HEK293 (cell line): ENCODE measurements around the gene CHCHD10.

Source experiments
- CTCF ChIA-PET: fragments of 350-600 bp; formaldehyde crosslinking; extraction: SDS; loops from one replicate; lab custom pipeline; 2021; ENCODE audit warnings: antibody characterized with exemption; lab: Yijun Ruan, JAX
- POLR2A ChIA-PET: fragments of 300-600 bp; formaldehyde crosslinking; extraction: SDS; loops from one replicate; lab custom pipeline; 2020; ENCODE audit warnings: antibody characterized with exemption, inconsistent platforms; lab: Yijun Ruan, JAX
- H3K27ac ChIP-seq: fragments of 200-500 bp; sonication (Bioruptor generic); 2 replicates; pipeline ENCODE4 v1.5.1; 2014; ENCODE audit warnings: low read depth, low read length, control low read depth, inconsistent platforms; ENCODE audit errors: extremely low read depth
- H3K36me3 ChIP-seq, 2 experiments: fragments of 200-500 bp in 1 of 2; sonication (Bioruptor generic) in 1 of 2; 1 replicate in 1 of 2; 2 replicates in 1 of 2; pipeline ENCODE4 v1.5.1; 2014 to 2017; ENCODE audit warnings: inconsistent platforms in 2 of 2, low read length in 2 of 2; ENCODE audit not compliant: control insufficient read depth in 2 of 2, insufficient read depth in 1 of 2
- H3K4me1 ChIP-seq: fragments of 200-500 bp; sonication (Bioruptor generic); 2 replicates; pipeline ENCODE4 v1.5.1; 2014; ENCODE audit warnings: mild to moderate bottlenecking, low read length, inconsistent platforms; ENCODE audit not compliant: control insufficient read depth, insufficient read depth
- H3K4me3 ChIP-seq: 2 replicates; pipeline ENCODE4 v1.5.1; 2011; ENCODE audit warnings: low read depth, mild to moderate bottlenecking, control low read depth, low read length, moderate library complexity
- H3K9me3 ChIP-seq: fragments of 200-500 bp; sonication (Bioruptor generic); 2 replicates; pipeline ENCODE4 v1.5.1; 2014; ENCODE audit warnings: low read depth, low read length, inconsistent platforms; ENCODE audit not compliant: control insufficient read depth, insufficient read depth
- HOXD13 ChIP-seq: sonication (generic); formaldehyde crosslinking; IDR thresholded peaks from 2 replicates; pipeline ENCODE4 v1.8.0; 2022; ENCODE audit warnings: missing genetic modification reagents, borderline replicate concordance
- OVOL3 ChIP-seq: fragments of 450-650 bp; formaldehyde crosslinking; IDR thresholded peaks from 2 replicates; pipeline ENCODE4 v1.5.1; 2016; ENCODE audit warnings: missing biosample characterization, missing genetic modification characterization
- PRDM6 ChIP-seq: fragments of 450-650 bp; formaldehyde crosslinking; IDR thresholded peaks from 2 replicates; pipeline ENCODE4 v1.5.1; 2017; ENCODE audit warnings: missing biosample characterization, missing genetic modification characterization
- SP2 ChIP-seq: fragments of 450-650 bp; formaldehyde crosslinking; IDR thresholded peaks from 2 replicates; pipeline ENCODE4 v1.5.1; 2016; ENCODE audit warnings: missing biosample characterization, missing genetic modification characterization
- WT1 ChIP-seq: fragments of 450-650 bp; formaldehyde crosslinking; IDR thresholded peaks from 2 replicates; pipeline ENCODE4 v1.5.1; 2016; ENCODE audit warnings: missing biosample characterization, missing genetic modification characterization
- ZBTB20 ChIP-seq: fragments of 450-650 bp; formaldehyde crosslinking; IDR thresholded peaks from 2 replicates; pipeline ENCODE4 v1.5.1; 2016; ENCODE audit warnings: missing biosample characterization, missing genetic modification characterization
- ZBTB48 ChIP-seq: fragments of 450-650 bp; formaldehyde crosslinking; IDR thresholded peaks from 2 replicates; pipeline ENCODE4 v1.5.1; 2016; ENCODE audit warnings: missing biosample characterization, missing genetic modification characterization
- ZNF132 ChIP-seq: fragments of 450-650 bp; formaldehyde crosslinking; IDR thresholded peaks from 2 replicates; pipeline ENCODE4 v1.5.1; 2017; ENCODE audit warnings: missing biosample characterization, missing genetic modification characterization, borderline replicate concordance
- ZNF133 ChIP-seq: fragments of 450-650 bp; formaldehyde crosslinking; IDR thresholded peaks from 2 replicates; pipeline ENCODE4 v1.5.1; 2016; ENCODE audit warnings: missing biosample characterization, missing genetic modification characterization
- ZNF16 ChIP-seq: fragments of 450-650 bp; formaldehyde crosslinking; IDR thresholded peaks from 2 replicates; pipeline ENCODE4 v1.5.1; 2016; ENCODE audit warnings: low read depth, missing biosample characterization, missing genetic modification characterization
- ZNF175 ChIP-seq: fragments of 450-650 bp; formaldehyde crosslinking; IDR thresholded peaks from 2 replicates; pipeline ENCODE4 v1.5.1; 2016; ENCODE audit warnings: missing biosample characterization, missing genetic modification characterization
- ZNF19 ChIP-seq: fragments of 450-650 bp; formaldehyde crosslinking; IDR thresholded peaks from 2 replicates; pipeline ENCODE4; 2016; ENCODE audit warnings: missing biosample characterization, missing genetic modification characterization, low read depth
- ZNF354C ChIP-seq: fragments of 450-650 bp; formaldehyde crosslinking; IDR thresholded peaks from 2 replicates; pipeline ENCODE4 v1.5.1; 2016; ENCODE audit warnings: missing biosample characterization, missing genetic modification characterization, low read depth, borderline replicate concordance
- ZNF423 ChIP-seq: fragments of 450-650 bp; formaldehyde crosslinking; IDR thresholded peaks from 2 replicates; pipeline ENCODE4 v1.5.1; 2016; ENCODE audit warnings: missing biosample characterization, missing genetic modification characterization
- ZNF558 ChIP-seq: fragments of 450-650 bp; formaldehyde crosslinking; IDR thresholded peaks from 2 replicates; pipeline ENCODE4 v1.5.1; 2016; ENCODE audit warnings: missing biosample characterization, missing genetic modification characterization
- ZNF585B ChIP-seq: fragments of 450-650 bp; formaldehyde crosslinking; IDR thresholded peaks from 2 replicates; pipeline ENCODE4 v1.5.1; 2016; ENCODE audit warnings: missing biosample characterization, missing genetic modification characterization
- ZNF658 ChIP-seq: fragments of 450-650 bp; formaldehyde crosslinking; IDR thresholded peaks from 2 replicates; pipeline ENCODE4; 2016; ENCODE audit warnings: missing biosample characterization, missing genetic modification characterization
- ZNF660 ChIP-seq: fragments of 450-650 bp; IDR thresholded peaks from 2 replicates; pipeline ENCODE4 v1.5.1; 2018; ENCODE audit warnings: missing biosample characterization, mild to moderate bottlenecking, missing genetic modification characterization
- ZNF776 ChIP-seq: fragments of 450-650 bp; formaldehyde crosslinking; IDR thresholded peaks from 2 replicates; pipeline ENCODE4 v1.5.0; 2017; ENCODE audit warnings: missing biosample characterization, missing genetic modification characterization, borderline replicate concordance
- TF ChIP-seq, protein P1 (sequence below): fragments of 450-650 bp; formaldehyde crosslinking; IDR thresholded peaks from 2 replicates; pipeline ENCODE4 v1.5.1; 2016; ENCODE audit warnings: missing biosample characterization, missing genetic modification characterization
- TF ChIP-seq, protein P2 (sequence below): fragments of 450-650 bp; formaldehyde crosslinking; optimal IDR thresholded peaks from 2 replicates; pipeline ENCODE3; 2016; ENCODE audit warnings: missing biosample characterization, mild to moderate bottlenecking, missing genetic modification characterization
- TF ChIP-seq, protein P3 (sequence below): fragments of 450-650 bp; formaldehyde crosslinking; IDR thresholded peaks from 2 replicates; pipeline ENCODE4 v1.5.1; 2016; ENCODE audit warnings: missing biosample characterization, missing genetic modification characterization
- TF ChIP-seq, protein P4 (sequence below): fragments of 450-650 bp; formaldehyde crosslinking; IDR thresholded peaks from 2 replicates; pipeline ENCODE4 v1.5.1; 2016; ENCODE audit warnings: missing biosample characterization, missing genetic modification characterization

Gene CHCHD10

DNA sequence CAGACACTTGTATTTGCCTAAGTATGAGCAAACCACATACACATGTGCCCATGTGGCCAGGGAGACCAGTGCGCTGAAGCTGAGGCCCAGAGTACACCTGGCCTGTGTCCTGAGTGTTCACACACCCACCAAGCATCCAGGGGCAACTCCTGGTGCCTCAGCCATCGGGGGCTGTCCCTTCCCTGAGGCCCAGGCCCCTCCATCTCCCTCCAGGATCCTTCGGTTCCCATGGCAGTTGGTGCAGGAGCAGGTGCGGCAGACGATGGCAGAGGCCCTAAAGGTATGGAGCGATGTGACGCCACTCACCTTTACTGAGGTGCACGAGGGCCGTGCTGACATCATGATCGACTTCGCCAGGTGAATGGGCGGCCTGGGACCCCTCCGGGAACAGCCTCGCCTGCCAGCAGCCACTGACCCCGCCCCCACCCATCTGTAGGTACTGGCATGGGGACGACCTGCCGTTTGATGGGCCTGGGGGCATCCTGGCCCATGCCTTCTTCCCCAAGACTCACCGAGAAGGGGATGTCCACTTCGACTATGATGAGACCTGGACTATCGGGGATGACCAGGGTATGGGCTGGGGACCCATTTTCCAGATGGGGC lies 12.5 kb upstream of the CHCHD10 start:
- Histone ChIP-seq H3K4me1 (no peaks in the 10 kb centered on the region; the same call in 1 of the 2 replicates), H3K36me3 (no peaks in the 10 kb centered on the region), H3K27ac (no peak overlapping the region), H3K4me3 (no peak overlapping the region), H3K9me3 (no peaks in the 10 kb centered on the region)
- TF ChIP-seq ZNF658 (tag by site-specific recombination): no peak
- no peak for TF ChIP-seq ZNF558 (tag by site-specific recombination)
- TF ChIP-seq SP2: no peak
- TF ChIP-seq, protein P1, sequence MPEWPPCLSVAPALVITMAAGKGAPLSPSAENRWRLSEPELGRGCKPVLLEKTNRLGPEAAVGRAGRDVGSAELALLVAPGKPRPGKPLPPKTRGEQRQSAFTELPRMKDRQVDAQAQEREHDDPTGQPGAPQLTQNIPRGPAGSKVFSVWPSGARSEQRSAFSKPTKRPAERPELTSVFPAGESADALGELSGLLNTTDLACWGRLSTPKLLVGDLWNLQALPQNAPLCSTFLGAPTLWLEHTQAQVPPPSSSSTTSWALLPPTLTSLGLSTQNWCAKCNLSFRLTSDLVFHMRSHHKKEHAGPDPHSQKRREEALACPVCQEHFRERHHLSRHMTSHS (tag by site-specific recombination): no peak
- TF ChIP-seq ZNF585B (tag by site-specific recombination): no peak
- TF ChIP-seq ZNF19 (tag by site-specific recombination): no peak
- no peak for TF ChIP-seq ZNF16 (tag by site-specific recombination)
- ChIA-PET POLR2A (no interaction called here), CTCF (interaction anchor here (0.5 to 1.6 kb wide), 3 partner anchors 9 to 126 kb away, joined by 3 to 4 read pairs (median 4); no protein-coding TSS in a partner anchor)

DNA sequence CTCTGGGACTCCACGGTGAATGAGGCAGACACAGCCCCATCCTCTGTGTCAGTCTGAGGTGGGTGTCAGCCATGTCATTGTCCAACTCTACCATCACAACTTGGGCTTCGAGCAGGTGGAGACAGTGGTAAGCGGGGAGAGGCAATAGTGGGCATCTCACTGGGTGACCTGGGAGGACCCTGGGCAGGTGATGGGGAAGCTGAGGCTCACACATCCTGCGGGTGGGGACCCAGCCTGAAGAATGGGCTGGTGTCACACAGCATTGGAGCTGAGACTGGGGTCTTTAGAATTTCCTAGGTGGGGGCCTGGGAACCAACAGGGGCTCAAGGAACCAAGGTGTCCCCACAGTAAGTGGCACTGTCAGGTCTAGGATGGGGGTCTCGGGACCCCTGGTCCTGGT lies 12.0 kb upstream of the CHCHD10 start:
- no peak overlapping the region for H3K4me3 ChIP-seq
- ChIA-PET POLR2A (no interaction called here), CTCF (interaction anchor here (0.5 to 0.6 kb wide), 2 partner anchors 19 to 126 kb away, joined by 3 to 4 read pairs; no protein-coding TSS in a partner anchor)
- no peaks in the 10 kb centered on the region for H3K36me3 ChIP-seq
- no peaks in the 10 kb centered on the region for H3K9me3 ChIP-seq
- H3K27ac ChIP-seq: no peak overlapping the region
- H3K4me1 ChIP-seq: no peaks in the 10 kb centered on the region; the same call in 1 of the 2 replicates
- no peak for TF ChIP-seq ZNF776
- TF ChIP-seq ZNF423 (tag by site-specific recombination): no peak
- no peak for TF ChIP-seq ZNF133 (tag by site-specific recombination)
- TF ChIP-seq ZNF132: no peak
- TF ChIP-seq ZNF175 (tag by site-specific recombination): no peak
- TF ChIP-seq ZBTB20 (tag by site-specific recombination): no peak
- TF ChIP-seq OVOL3: no peak
- no peak for TF ChIP-seq HOXD13 (CRISPR knock-in tag)
- TF ChIP-seq, protein P2, sequence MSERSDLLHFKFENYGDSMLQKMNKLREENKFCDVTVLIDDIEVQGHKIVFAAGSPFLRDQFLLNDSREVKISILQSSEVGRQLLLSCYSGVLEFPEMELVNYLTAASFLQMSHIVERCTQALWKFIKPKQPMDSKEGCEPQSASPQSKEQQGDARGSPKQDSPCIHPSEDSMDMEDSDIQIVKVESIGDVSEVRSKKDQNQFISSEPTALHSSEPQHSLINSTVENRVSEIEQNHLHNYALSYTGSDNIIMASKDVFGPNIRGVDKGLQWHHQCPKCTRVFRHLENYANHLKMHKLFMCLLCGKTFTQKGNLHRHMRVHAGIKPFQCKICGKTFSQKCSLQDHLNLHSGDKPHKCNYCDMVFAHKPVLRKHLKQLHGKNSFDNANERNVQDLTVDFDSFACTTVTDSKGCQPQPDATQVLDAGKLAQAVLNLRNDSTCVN (tag by site-specific recombination): no peak
- TF ChIP-seq, protein P3, sequence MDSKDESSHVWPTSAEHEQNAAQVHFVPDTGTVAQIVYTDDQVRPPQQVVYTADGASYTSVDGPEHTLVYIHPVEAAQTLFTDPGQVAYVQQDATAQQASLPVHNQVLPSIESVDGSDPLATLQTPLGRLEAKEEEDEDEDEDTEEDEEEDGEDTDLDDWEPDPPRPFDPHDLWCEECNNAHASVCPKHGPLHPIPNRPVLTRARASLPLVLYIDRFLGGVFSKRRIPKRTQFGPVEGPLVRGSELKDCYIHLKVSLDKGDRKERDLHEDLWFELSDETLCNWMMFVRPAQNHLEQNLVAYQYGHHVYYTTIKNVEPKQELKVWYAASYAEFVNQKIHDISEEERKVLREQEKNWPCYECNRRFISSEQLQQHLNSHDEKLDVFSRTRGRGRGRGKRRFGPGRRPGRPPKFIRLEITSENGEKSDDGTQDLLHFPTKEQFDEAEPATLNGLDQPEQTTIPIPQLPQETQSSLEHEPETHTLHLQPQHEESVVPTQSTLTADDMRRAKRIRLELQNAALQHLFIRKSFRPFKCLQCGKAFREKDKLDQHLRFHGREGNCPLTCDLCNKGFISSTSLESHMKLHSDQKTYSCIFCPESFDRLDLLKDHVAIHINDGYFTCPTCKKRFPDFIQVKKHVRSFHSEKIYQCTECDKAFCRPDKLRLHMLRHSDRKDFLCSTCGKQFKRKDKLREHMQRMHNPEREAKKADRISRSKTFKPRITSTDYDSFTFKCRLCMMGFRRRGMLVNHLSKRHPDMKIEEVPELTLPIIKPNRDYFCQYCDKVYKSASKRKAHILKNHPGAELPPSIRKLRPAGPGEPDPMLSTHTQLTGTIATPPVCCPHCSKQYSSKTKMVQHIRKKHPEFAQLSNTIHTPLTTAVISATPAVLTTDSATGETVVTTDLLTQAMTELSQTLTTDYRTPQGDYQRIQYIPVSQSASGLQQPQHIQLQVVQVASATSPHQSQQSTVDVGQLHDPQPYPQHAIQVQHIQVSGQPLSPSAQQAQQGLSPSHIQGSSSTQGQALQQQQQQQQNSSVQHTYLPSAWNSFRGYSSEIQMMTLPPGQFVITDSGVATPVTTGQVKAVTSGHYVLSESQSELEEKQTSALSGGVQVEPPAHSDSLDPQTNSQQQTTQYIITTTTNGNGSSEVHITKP (tag by site-specific recombination): no peak
- no peak for TF ChIP-seq WT1 (tag by site-specific recombination)
- no peak for TF ChIP-seq ZNF660
- TF ChIP-seq, protein P4, sequence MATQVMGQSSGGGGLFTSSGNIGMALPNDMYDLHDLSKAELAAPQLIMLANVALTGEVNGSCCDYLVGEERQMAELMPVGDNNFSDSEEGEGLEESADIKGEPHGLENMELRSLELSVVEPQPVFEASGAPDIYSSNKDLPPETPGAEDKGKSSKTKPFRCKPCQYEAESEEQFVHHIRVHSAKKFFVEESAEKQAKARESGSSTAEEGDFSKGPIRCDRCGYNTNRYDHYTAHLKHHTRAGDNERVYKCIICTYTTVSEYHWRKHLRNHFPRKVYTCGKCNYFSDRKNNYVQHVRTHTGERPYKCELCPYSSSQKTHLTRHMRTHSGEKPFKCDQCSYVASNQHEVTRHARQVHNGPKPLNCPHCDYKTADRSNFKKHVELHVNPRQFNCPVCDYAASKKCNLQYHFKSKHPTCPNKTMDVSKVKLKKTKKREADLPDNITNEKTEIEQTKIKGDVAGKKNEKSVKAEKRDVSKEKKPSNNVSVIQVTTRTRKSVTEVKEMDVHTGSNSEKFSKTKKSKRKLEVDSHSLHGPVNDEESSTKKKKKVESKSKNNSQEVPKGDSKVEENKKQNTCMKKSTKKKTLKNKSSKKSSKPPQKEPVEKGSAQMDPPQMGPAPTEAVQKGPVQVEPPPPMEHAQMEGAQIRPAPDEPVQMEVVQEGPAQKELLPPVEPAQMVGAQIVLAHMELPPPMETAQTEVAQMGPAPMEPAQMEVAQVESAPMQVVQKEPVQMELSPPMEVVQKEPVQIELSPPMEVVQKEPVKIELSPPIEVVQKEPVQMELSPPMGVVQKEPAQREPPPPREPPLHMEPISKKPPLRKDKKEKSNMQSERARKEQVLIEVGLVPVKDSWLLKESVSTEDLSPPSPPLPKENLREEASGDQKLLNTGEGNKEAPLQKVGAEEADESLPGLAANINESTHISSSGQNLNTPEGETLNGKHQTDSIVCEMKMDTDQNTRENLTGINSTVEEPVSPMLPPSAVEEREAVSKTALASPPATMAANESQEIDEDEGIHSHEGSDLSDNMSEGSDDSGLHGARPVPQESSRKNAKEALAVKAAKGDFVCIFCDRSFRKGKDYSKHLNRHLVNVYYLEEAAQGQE (tag by site-specific recombination): no peak
- no peak for TF ChIP-seq ZBTB48 (tag by site-specific recombination)
- TF ChIP-seq, protein P1 (tag by site-specific recombination): no peak
- no peak for TF ChIP-seq ZNF354C (tag by site-specific recombination)
- no peak for TF ChIP-seq PRDM6 (tag by site-specific recombination)
